D341Med (cell line): ENCODE results near the gene PHF3.
A peak's percentile ranks its signal among the peaks of the same experiment; 100 is the strongest.

Experiments
- DNase-seq: peaks from one replicate; pipeline ENCODE4 v3.0.0; 2012; ENCODE audit warnings: low spot score

Gene PHF3

GRCh38 chr6:63635588-63636517 lies at the start of gene PHF3:
TSS of gene PHF3 (plus strand) at chr6:63635802. CDS start at chr6:63646552, 10,750 bp downstream.
- peak; percentile 99 for DNase-seq

- no peak for DNase-seq
These were observed 45.6 kb upstream of the PHF3 start for GRCh38 chr6:63589952-63590411.

GRCh38 chr6:63592886-63593285 lies 42.7 kb upstream of the PHF3 start:
- DNase-seq: no peak

GRCh38 chr6:63597141-63598048 lies 38.2 kb upstream of the PHF3 start:
- no peak for DNase-seq

GRCh38 chr6:63598049-63599036 lies 37.3 kb upstream of the PHF3 start:
- peak; percentile 85 for DNase-seq

GRCh38 chr6:63599243-63599642 lies 36.4 kb upstream of the PHF3 start:
- no peak for DNase-seq

GRCh38 chr6:63600136-63600535 lies 35.5 kb upstream of the PHF3 start:
- DNase-seq: no peak

- DNase-seq: no peak
These were observed 26.4 kb upstream of the PHF3 start for GRCh38 chr6:63609231-63609630.

GRCh38 chr6:63610944-63611343 lies 24.7 kb upstream of the PHF3 start:
- DNase-seq: no peak

GRCh38 chr6:63611560-63611959 lies 24.0 kb upstream of the PHF3 start:
- DNase-seq: no peak

GRCh38 chr6:63615590-63615989 lies 20.0 kb upstream of the PHF3 start:
- no peak for DNase-seq

- no peak for DNase-seq
These were observed 11.5 kb upstream of the PHF3 start for GRCh38 chr6:63624091-63624490.

GRCh38 chr6:63630466-63630865 lies 5.1 kb upstream of the PHF3 start:
- no peak for DNase-seq

- no peak for DNase-seq
These were observed 972 bp upstream of the PHF3 start for GRCh38 chr6:63634630-63635029.

GRCh38 chr6:63635215-63635587 lies 401 bp upstream of the PHF3 start:
- no peak for DNase-seq

- DNase-seq: peak; percentile 50
These were observed 968 bp downstream of the PHF3 start for GRCh38 chr6:63636518-63637021.

- no peak for DNase-seq
These were observed 2.4 kb downstream of the PHF3 start for GRCh38 chr6:63637865-63638445.

GRCh38 chr6:63640062-63640461 lies 4.5 kb downstream of the PHF3 start:
- DNase-seq: no peak

- no peak for DNase-seq
These were observed 8.3 kb downstream of the PHF3 start for GRCh38 chr6:63643862-63644261.

GRCh38 chr6:63644668-63645326 lies 9.2 kb downstream of the PHF3 start:
- no peak for DNase-seq
